Karpas-422 (cell line): ENCODE results near the gene POC1A. TPM values are rescaled to one million over a fixed set of nuclear protein-coding genes. Genes with fewer than 3 reads are reported as not detected.

Experiments used
- DNase-seq: peaks from one replicate; pipeline ENCODE4 v3.0.0-alpha.2; 2015
- H2AFZ ChIP-seq: fragments of 200-600 bp; sonication (generic); 2 replicates; pipeline ENCODE4 v1.6.1; 2014; ENCODE audit warnings: antibody characterized with exemption, low read length, mixed read lengths
- H3K27ac ChIP-seq: fragments of 200-600 bp; sonication (generic); 2 replicates; pipeline ENCODE4 v1.5.1; 2014; ENCODE audit warnings: mild to moderate bottlenecking, low read length, moderate library complexity
- H3K27me3 ChIP-seq: fragments of 200-600 bp; sonication (generic); 2 replicates; pipeline ENCODE4 v1.6.1; 2014; ENCODE audit warnings: low read length, mixed read lengths
- H3K36me3 ChIP-seq: fragments of 200-600 bp; sonication (generic); 2 replicates; pipeline ENCODE4 v1.6.1; 2014; ENCODE audit warnings: low read length, mixed read lengths; ENCODE audit not compliant: insufficient read depth
- H3K4me1 ChIP-seq: fragments of 200-600 bp; sonication (generic); 2 replicates; pipeline ENCODE4 v1.6.1; 2014; ENCODE audit warnings: mild to moderate bottlenecking, low read length, mixed read lengths
- H3K4me2 ChIP-seq: fragments of 200-600 bp; sonication (generic); 2 replicates; pipeline ENCODE4 v1.6.1; 2014; ENCODE audit warnings: low read length, low read depth, mild to moderate bottlenecking; ENCODE audit not compliant: poor library complexity, severe bottlenecking
- H3K4me3 ChIP-seq: fragments of 200-600 bp; sonication (generic); 2 replicates; pipeline ENCODE4 v1.5.1; 2014; ENCODE audit warnings: mild to moderate bottlenecking, antibody characterized with exemption, low read length, mixed read lengths
- H3K79me2 ChIP-seq: fragments of 200-600 bp; sonication (generic); 2 replicates; pipeline ENCODE4 v1.6.1; 2014; ENCODE audit warnings: mild to moderate bottlenecking, low read length, mixed read lengths
- H3K9ac ChIP-seq: fragments of 200-600 bp; sonication (generic); 2 replicates; pipeline ENCODE4 v1.6.0; 2014; ENCODE audit warnings: low read length
- H3K9me2 ChIP-seq: fragments of 200-600 bp; sonication (generic), shearing (Covaris generic); replicated peaks from 2 replicates; pipeline ENCODE4 v1.6.0; 2014; ENCODE audit warnings: mild to moderate bottlenecking, low read length, moderate library complexity; ENCODE audit not compliant: insufficient read depth
- H3K9me3 ChIP-seq: fragments of 300-700, 200-600 bp; sonication (generic); 2 replicates; pipeline ENCODE4 v1.6.1; 2014; ENCODE audit warnings: low read length, mixed read lengths
- H4K20me1 ChIP-seq: fragments of 200-600 bp; sonication (generic); 2 replicates; pipeline ENCODE4 v1.6.1; 2014; ENCODE audit warnings: mild to moderate bottlenecking, antibody characterized with exemption, low read length, low read depth; ENCODE audit not compliant: insufficient read depth
- total RNA-seq: library from RNA; depleted of rRNA; stranded (reverse); fragments of >200 nt; shearing (Covaris generic); gene quantifications from 2 replicates; pipeline ENCODE4 v1.2.3, GENCODE V29; 2014; ENCODE audit warnings: low replicate concordance

The POC1A gene
- total RNA-seq, 1 experiment from 2014 or later: 12.7 TPM

DNA sequence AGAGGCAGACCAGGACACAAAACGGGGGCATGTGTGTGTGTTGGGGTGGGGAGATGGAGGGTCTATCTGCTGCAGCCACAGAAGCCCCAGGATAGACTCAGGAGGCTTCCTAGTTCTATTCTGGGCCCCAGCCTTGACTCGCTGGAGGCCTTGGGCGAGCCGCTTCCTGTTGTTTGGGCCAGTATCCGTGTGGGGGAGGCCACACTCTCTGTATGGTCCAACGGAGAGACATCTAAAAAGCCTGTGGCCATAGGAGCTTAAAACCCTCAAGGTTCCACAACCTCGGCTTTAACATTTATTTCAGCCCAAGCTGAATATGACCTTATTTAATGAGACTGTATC, 32.8 kb downstream of the POC1A start:
- no peak overlapping the region for H3K4me3 ChIP-seq
- H3K9me2 ChIP-seq: no peaks in the 10 kb centered on the region
- no peaks in the 10 kb centered on the region for H3K27me3 ChIP-seq
- H3K4me2 ChIP-seq: peak overlapping the region; percentile 24
- H3K79me2 ChIP-seq: no peaks in the 10 kb centered on the region
- no peaks in the 10 kb centered on the region for H3K9me3 ChIP-seq
- no peak overlapping the region for H3K9ac ChIP-seq
- no peaks in the 10 kb centered on the region for H4K20me1 ChIP-seq
- H3K4me1 ChIP-seq: peaks cover 30% of the 10 kb centered on the region
- no peak overlapping the region for H2AFZ ChIP-seq
- 0 out of 2 replicates have a peak, but pooled peaks cover 3% of the 10 kb centered on the region for H3K36me3 ChIP-seq
- peak overlapping the region; percentile 58 for H3K27ac ChIP-seq
- DNase-seq: no peak

- H3K36me3 ChIP-seq: 0 out of 2 replicates have a peak, but pooled peaks cover 3% of the 10 kb centered on the region
- no peaks in the 10 kb centered on the region for H3K79me2 ChIP-seq
- peak overlapping the region; percentile 58 for H3K27ac ChIP-seq
- DNase-seq: no peak
- no peak overlapping the region for H3K4me3 ChIP-seq
- H3K9me2 ChIP-seq: no peaks in the 10 kb centered on the region
- no peaks in the 10 kb centered on the region for H3K9me3 ChIP-seq
- H2AFZ ChIP-seq: no peak overlapping the region
- no peaks in the 10 kb centered on the region for H3K27me3 ChIP-seq
- H3K4me1 ChIP-seq: peaks cover 30% of the 10 kb centered on the region
- no peak overlapping the region for H3K9ac ChIP-seq
- H3K4me2 ChIP-seq: no peak overlapping the region
- no peaks in the 10 kb centered on the region for H4K20me1 ChIP-seq
Observed at GRCh38 chr3:52120556-52121463, 33.4 kb downstream of the POC1A start.

- no peak overlapping the region for H3K27ac ChIP-seq
- no peak overlapping the region for H3K4me2 ChIP-seq
- no peaks in the 10 kb centered on the region for H3K27me3 ChIP-seq
- H3K79me2 ChIP-seq: no peaks in the 10 kb centered on the region
- no peaks in the 10 kb centered on the region for H4K20me1 ChIP-seq
- H3K36me3 ChIP-seq: 0 out of 2 replicates have a peak, but pooled peaks cover 3% of the 10 kb centered on the region
- H3K9me3 ChIP-seq: no peaks in the 10 kb centered on the region
- no peak for DNase-seq
- no peak overlapping the region for H3K4me3 ChIP-seq
- H3K4me1 ChIP-seq: peaks cover 30% of the 10 kb centered on the region
- no peaks in the 10 kb centered on the region for H3K9me2 ChIP-seq
- no peak overlapping the region for H3K9ac ChIP-seq
- no peak overlapping the region for H2AFZ ChIP-seq
Observed at GRCh38 chr3:52119826-52120225, 34.4 kb downstream of the POC1A start.

- Histone ChIP-seq H3K4me3 (no peak overlapping the region), H3K4me2 (no peak overlapping the region), H3K4me1 (peaks cover 30% of the 10 kb centered on the region), H2AFZ (no peak overlapping the region), H3K9ac (no peak overlapping the region), H3K79me2 (no peaks in the 10 kb centered on the region), H3K9me3 (no peaks in the 10 kb centered on the region), H3K9me2 (no peaks in the 10 kb centered on the region), H4K20me1 (no peaks in the 10 kb centered on the region), H3K36me3 (0 out of 2 replicates have a peak, but pooled peaks cover 3% of the 10 kb centered on the region), H3K27ac (no peak overlapping the region), H3K27me3 (no peaks in the 10 kb centered on the region)
- no peak for DNase-seq
Observed at GRCh38 chr3:52119099-52119498, 35.1 kb downstream of the POC1A start.

DNA sequence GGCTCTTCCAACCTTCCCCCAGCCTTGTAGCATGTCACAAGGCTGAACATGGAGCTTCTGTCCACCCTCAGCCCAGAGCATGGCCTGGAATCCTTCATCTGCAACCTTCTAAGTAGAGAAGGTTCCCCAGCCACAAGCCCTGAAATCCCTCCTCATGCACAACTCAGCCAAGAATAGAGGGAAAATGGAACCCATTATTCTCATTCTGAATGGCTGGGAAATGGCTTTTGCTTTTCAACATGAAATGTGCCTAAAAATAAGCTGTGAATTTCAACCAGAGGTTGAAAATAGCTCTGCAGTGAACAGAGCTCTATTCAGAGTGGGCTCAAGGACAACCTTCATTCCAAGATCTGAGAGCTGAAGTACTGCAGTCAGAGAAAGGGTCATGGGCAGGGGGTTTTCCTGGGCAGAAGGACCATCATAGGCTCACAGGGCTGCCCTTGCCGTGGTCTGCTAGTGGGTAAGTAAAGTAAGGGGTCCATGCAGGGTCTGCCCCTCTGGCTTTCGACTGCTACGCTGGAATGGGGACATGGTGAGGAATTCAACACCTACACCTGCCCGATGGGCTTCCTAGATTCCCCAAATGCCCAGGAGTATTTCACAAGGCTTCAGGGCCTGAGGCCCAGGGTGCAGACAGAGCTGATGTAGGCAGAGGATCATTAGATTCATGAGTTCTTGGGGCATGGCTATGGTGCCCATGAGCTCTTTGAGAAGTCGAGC, 35.9 kb downstream of the POC1A start:
- H3K36me3 ChIP-seq: 0 out of 2 replicates have a peak, but pooled peaks cover 3% of the 10 kb centered on the region
- no peaks in the 10 kb centered on the region for H3K9me3 ChIP-seq
- H3K9ac ChIP-seq: no peak overlapping the region
- no peaks in the 10 kb centered on the region for H3K27me3 ChIP-seq
- H3K79me2 ChIP-seq: no peaks in the 10 kb centered on the region
- peaks cover 30% of the 10 kb centered on the region for H3K4me1 ChIP-seq
- no peaks in the 10 kb centered on the region for H4K20me1 ChIP-seq
- H3K4me3 ChIP-seq: no peak overlapping the region
- no peak for DNase-seq
- no peak overlapping the region for H3K4me2 ChIP-seq
- no peak overlapping the region for H2AFZ ChIP-seq
- no peaks in the 10 kb centered on the region for H3K9me2 ChIP-seq
- H3K27ac ChIP-seq: peak overlapping the region; percentile 17; the same call in 1 of the 2 replicates

DNA sequence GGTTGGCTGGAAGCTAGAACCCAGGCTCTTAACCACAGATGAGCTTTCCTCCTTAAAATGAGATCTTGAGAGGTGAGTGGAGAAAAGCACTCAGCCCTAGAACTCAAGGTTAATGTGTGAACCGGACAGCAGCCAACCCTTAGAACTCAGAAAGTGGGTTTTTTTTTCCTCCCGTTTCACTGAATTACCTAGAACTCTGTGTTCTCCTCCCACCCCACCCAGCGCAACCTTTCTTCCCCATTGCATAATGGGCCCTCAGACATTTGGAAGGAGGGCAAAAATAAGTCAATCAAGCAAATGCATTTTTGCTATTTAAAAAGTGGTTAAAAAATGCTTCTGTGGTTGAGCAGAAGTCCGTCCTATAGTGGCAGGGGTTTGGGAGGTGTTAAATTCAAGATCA, 36.7 kb downstream of the POC1A start:
- H2AFZ ChIP-seq: no peak overlapping the region
- H3K9me3 ChIP-seq: no peaks in the 10 kb centered on the region
- H3K27ac ChIP-seq: no peak overlapping the region
- H3K36me3 ChIP-seq: peaks cover 3% of the 10 kb centered on the region; the same call in 1 of the 2 replicates
- DNase-seq: no peak
- no peaks in the 10 kb centered on the region for H3K79me2 ChIP-seq
- H3K27me3 ChIP-seq: no peaks in the 10 kb centered on the region
- no peaks in the 10 kb centered on the region for H4K20me1 ChIP-seq
- no peaks in the 10 kb centered on the region for H3K9me2 ChIP-seq
- H3K4me2 ChIP-seq: no peak overlapping the region
- no peak overlapping the region for H3K4me3 ChIP-seq
- no peak overlapping the region for H3K9ac ChIP-seq
- peaks cover 30% of the 10 kb centered on the region for H3K4me1 ChIP-seq

DNA sequence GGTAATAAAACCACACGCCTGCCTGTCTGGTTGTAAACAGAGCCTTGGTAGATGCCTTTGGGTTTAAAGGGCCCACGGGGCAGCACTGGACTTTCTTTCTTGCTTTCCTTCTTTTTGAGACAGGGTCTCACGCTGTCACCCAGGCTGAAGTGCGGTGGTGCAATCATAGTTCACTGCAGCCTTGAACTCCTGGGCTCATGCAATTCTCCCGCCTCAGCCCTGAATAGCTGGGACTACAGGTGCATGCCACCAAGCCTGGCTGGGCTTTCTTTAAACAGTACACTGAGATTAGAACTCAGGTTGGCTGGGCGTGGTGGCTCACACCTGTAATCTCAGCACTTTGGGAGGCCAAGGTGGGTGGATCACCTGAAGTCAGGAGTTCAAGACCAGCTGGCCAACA, 42.2 kb downstream of the POC1A start:
- Histone ChIP-seq H2AFZ (no peak overlapping the region), H4K20me1 (no peaks in the 10 kb centered on the region), H3K4me3 (no peak overlapping the region), H3K79me2 (no peaks in the 10 kb centered on the region), H3K36me3 (no peaks in the 10 kb centered on the region; the same call in 1 of the 2 replicates), H3K9me3 (no peaks in the 10 kb centered on the region), H3K9me2 (no peaks in the 10 kb centered on the region), H3K4me2 (no peak overlapping the region), H3K27me3 (no peaks in the 10 kb centered on the region), H3K4me1 (no peaks in the 10 kb centered on the region), H3K9ac (no peak overlapping the region), H3K27ac (no peak overlapping the region)
- DNase-seq: no peak

GRCh38 chr3:52110502-52110901, 43.7 kb downstream of the POC1A start:
- H3K4me3 ChIP-seq: no peak overlapping the region
- no peak overlapping the region for H3K4me2 ChIP-seq
- no peak overlapping the region for H3K27ac ChIP-seq
- no peaks in the 10 kb centered on the region for H3K27me3 ChIP-seq
- H3K9ac ChIP-seq: no peak overlapping the region
- H3K79me2 ChIP-seq: no peaks in the 10 kb centered on the region
- H3K9me2 ChIP-seq: no peaks in the 10 kb centered on the region
- H3K9me3 ChIP-seq: no peaks in the 10 kb centered on the region
- H4K20me1 ChIP-seq: no peaks in the 10 kb centered on the region
- H3K4me1 ChIP-seq: no peaks in the 10 kb centered on the region
- no peak overlapping the region for H2AFZ ChIP-seq
- H3K36me3 ChIP-seq: no peaks in the 10 kb centered on the region; the same call in 1 of the 2 replicates
- no peak for DNase-seq
